ENCODE results near the gene SLC7A9. TPM values are rescaled to one million over a fixed set of nuclear protein-coding genes. Genes with fewer than 3 reads are reported as not detected.

SLC7A9 gene
- total and polyA plus RNA-seq, 2 donors (not counting 3 experiments of a cell fraction or from before 2014, with no cell fraction given), result 0.06 TPM; not detected in 1

GRCh38 chr19:32910094-32910493, 40.5 kb upstream of the SLC7A9 start:
- no TSS peak for BruUV-seq (replicated peaks)
- DNase-seq (ENCODE audit: low read depth, low spot score) (no peak), FAIRE-seq (no peak)
- intact Hi-C loops (cut with micrococcal nuclease) (no loop called here), dilution Hi-C loops (cut with MboI; ENCODE audit: extremely low pct_ligation_motif_present, low sequenced_read_pairs) (no loop called here)
- Histone ChIP-seq H3K36me3 (ENCODE audit: control insufficient read depth in 2 of 2, extremely low read depth in 1 of 2, insufficient read depth in 2 of 2, low read length in 2 of 2) (peaks cover 0 to 7% of the 10 kb centered on the region in 2 experiments), H3K4me2 (ENCODE audit: insufficient read depth, low read length) (no peak overlapping the region), H3K9me3 (replicated peaks; ENCODE audit: control insufficient read depth, insufficient read depth, low read length) (no peaks in the 10 kb centered on the region), H2AFZ (ENCODE audit: low read depth, low read length) (no peak overlapping the region), H3K9ac (replicated peaks; ENCODE audit: extremely low read depth, insufficient read depth, low read length) (no peak overlapping the region), H3K4me1 (ENCODE audit: control insufficient read depth, extremely low read depth, insufficient read depth, low read length) (no peaks in the 10 kb centered on the region), H3K27me3 (ENCODE audit: control insufficient read depth in 2 of 2, insufficient read depth in 2 of 2, low read length in 2 of 2) (no peaks in the 10 kb centered on the region), H3K9me1 (replicated peaks; ENCODE audit: control insufficient read depth, extremely low read depth, insufficient read depth, low read length) (no peaks in the 10 kb centered on the region), H4K20me1 (replicated peaks; ENCODE audit: control insufficient read depth, extremely low read depth, insufficient read depth, low read length) (no peaks in the 10 kb centered on the region), H3K27ac (ENCODE audit: insufficient read depth, low read depth, low read length) (no peak overlapping the region), H3K4me3 (replicated peaks in 1 of 3; ENCODE audit: insufficient read depth in 1 of 3, low read depth in 1 of 3, low read length in 3 of 3) (no peak overlapping the region), H3K79me2 (ENCODE audit: control insufficient read depth, insufficient read depth, low read length) (no peaks in the 10 kb centered on the region)
- ChIA-PET CTCF (no interaction called here), POLR2A (interaction anchor here (0.7 kb wide), 1 partner anchor 564 kb away, joined by 3 read pairs; no protein-coding TSS in a partner anchor)
- TF ChIP-seq FOS (IDR thresholded peaks at IDR 0.05; ENCODE audit: borderline replicate concordance, insufficient read depth, low read length) (no peak), EZH2 (IDR thresholded peaks at IDR 0.05; ENCODE audit: borderline replicate concordance, low read depth, low read length, severe bottlenecking) (no peak), JUN (IDR thresholded peaks at IDR 0.05; ENCODE audit: borderline replicate concordance, insufficient read depth, insufficient read length, low read depth) (no peak), CTCF (IDR thresholded peaks at IDR 0.05; ENCODE audit: extremely low read depth in 1 of 2, insufficient read depth in 1 of 2, low read depth in 1 of 2, low read length in 2 of 2) (no peak), POLR2A (IDR thresholded peaks at IDR 0.05; ENCODE audit: low read depth, low read length) (no peak), MYC (IDR thresholded peaks at IDR 0.05; ENCODE audit: low read depth, low read length) (no peak), GATA2 (IDR thresholded peaks at IDR 0.05; ENCODE audit: insufficient read depth, insufficient read length, low read depth, low read length) (no peak), POLR2AphosphoS5 (IDR thresholded peaks at IDR 0.05; ENCODE audit: insufficient read depth, low read depth, low read length) (no peak)
- TF ChIP-seq, protein P1, sequence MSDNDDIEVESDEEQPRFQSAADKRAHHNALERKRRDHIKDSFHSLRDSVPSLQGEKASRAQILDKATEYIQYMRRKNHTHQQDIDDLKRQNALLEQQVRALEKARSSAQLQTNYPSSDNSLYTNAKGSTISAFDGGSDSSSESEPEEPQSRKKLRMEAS (IDR thresholded peaks at IDR 0.05; ENCODE audit: insufficient read depth, insufficient read length), result no peak
